Measurements from ENCODE around the gene GNAS-AS1.

The GNAS-AS1 gene

DNA sequence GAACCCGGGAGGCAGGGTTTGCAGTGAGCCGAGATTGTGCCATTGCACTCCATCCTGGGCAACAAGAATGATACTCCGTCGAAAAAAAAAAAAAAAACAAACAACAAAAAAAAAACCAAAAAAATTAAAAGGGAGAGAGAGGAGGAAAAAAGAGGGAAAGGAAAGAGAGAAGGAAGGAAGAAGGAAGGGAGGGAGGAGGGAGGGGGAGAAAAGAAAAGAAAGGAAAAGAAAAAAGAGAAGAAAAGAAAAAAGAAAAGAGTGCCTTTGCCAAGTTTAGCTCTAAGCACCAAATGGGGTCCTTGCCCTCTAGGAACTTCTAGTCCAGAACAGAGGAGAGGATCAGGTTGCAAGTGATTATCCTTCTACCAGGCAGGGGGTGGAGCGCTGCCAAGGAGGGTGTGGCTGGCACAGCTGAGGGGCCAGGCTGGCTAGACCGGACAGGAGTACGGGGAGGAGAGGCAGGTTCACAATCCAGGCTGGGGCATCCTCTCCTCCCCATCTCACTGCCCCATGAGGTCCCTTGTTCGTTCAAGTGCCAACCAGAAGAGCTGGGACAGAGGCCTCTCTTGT, 20.9 kb upstream of the GNAS-AS1 start:
- H3K4me3 ChIP-seq (ENCODE audit: low read length), result no peak overlapping the region
- no peak for DNase-seq (ENCODE audit: low read depth)
- no peak for TF ChIP-seq CTCF (conservative IDR thresholded peaks at IDR 0.05; ENCODE audit: low read depth, low read length)

- DNase-seq (ENCODE audit: low read depth), result no peak
- TF ChIP-seq CTCF (conservative IDR thresholded peaks at IDR 0.05; ENCODE audit: low read depth, low read length), result peak; percentile 98
These were observed 19.8 kb upstream of the GNAS-AS1 start for GRCh38 chr20:58870293-58871014.

DNA sequence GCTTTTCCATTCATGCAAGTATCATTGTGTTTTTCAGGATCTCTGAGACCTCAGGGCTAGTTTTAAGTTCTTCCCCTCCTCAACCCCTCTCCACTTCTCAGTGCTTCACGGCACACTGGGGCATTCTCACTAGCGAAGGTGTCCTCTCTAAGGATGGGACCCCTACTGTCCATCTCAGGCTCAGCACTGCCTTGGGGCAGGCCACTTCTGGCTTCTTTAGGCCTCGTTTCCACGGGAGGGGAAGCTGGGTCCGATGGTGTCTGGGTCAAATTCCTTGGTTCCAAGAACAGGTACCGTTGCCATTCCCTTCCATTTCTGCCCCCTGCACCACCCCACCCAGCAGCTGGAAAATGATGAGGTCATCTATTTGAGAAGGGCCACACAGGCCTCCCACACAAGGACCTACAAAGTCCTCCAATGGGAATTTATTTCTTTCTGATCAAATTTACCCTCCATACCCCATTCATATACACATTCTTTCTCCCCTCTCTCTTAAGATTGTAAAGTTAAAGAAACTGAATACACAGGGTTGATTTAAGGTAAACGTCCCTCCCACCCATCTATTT, 19.0 kb upstream of the GNAS-AS1 start:
- no peak overlapping the region for H3K4me3 ChIP-seq (ENCODE audit: low read length)
- TF ChIP-seq CTCF (conservative IDR thresholded peaks at IDR 0.05; ENCODE audit: low read depth, low read length), result peak; percentile 12
- no peak for DNase-seq (ENCODE audit: low read depth)

More at GRCh38 chr20:58870293-58871014, 19.8 kb upstream of the GNAS-AS1 start:
- H3K4me3 ChIP-seq (ENCODE audit: low read length), result no peak overlapping the region

DNA sequence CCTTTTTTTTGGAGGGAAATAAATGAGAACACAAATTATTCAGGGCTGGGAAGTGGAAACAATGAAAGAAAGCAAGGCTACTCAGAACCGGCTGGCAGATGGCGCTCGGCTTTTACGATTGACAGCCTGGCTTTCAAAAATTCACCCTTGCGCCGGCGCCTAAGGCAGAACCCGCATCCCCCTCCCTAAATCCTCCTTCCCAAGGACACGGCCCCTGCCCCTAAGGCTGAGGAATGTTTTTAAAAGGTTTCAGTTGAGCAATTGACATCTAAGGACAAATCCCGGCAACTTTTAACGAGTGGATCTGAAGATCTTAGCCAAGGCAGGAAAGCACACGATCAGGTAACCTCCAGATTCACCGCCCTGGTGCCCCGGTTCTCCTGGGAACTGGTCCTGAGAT, 18.1 kb upstream of the GNAS-AS1 start:
- peak; percentile 49 for TF ChIP-seq CTCF (conservative IDR thresholded peaks at IDR 0.05; ENCODE audit: low read depth, low read length)
- no peak for DNase-seq (ENCODE audit: low read depth)
- no peak overlapping the region for H3K4me3 ChIP-seq (ENCODE audit: low read length)

GRCh38 chr20:58867211-58867610, 16.5 kb upstream of the GNAS-AS1 start:
- TF ChIP-seq CTCF (conservative IDR thresholded peaks at IDR 0.05; ENCODE audit: low read depth, low read length), result no peak
- no peak for DNase-seq (ENCODE audit: low read depth)
- H3K4me3 ChIP-seq (ENCODE audit: low read length), result no peak overlapping the region

- no peak for TF ChIP-seq CTCF (conservative IDR thresholded peaks at IDR 0.05; ENCODE audit: low read depth, low read length)
- no peak for DNase-seq (ENCODE audit: low read depth)
- no peak overlapping the region for H3K4me3 ChIP-seq (ENCODE audit: low read length)
These were observed 15.1 kb upstream of the GNAS-AS1 start for GRCh38 chr20:58865843-58866242.

DNA sequence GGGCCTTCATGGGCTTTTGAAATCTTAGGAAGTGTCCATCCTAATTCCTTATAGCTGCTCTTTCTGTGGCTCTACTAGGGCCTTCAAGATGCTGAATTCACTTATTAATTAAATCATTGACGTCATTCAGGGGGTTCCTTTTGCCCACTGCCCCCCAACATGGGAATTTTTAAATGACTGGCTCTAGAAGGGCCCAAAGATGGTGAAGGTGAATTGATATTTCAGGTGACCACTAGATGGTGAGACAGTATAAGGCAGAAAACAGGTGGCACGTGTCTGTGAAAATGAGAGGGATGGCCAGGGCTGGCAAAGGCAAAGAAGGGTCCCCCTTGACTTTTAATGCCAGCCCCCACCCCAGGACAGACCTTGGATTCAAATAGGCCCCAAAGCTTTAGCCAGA, 13.6 kb upstream of the GNAS-AS1 start:
- no peak overlapping the region for H3K4me3 ChIP-seq (ENCODE audit: low read length)
- DNase-seq (ENCODE audit: low read depth), result no peak
- TF ChIP-seq CTCF (conservative IDR thresholded peaks at IDR 0.05; ENCODE audit: low read depth, low read length), result peak; percentile 31

Data from retinal pigment epithelial cell (primary cell).